ENCODE results near the gene PGA5.

The PGA5 gene

DNA sequence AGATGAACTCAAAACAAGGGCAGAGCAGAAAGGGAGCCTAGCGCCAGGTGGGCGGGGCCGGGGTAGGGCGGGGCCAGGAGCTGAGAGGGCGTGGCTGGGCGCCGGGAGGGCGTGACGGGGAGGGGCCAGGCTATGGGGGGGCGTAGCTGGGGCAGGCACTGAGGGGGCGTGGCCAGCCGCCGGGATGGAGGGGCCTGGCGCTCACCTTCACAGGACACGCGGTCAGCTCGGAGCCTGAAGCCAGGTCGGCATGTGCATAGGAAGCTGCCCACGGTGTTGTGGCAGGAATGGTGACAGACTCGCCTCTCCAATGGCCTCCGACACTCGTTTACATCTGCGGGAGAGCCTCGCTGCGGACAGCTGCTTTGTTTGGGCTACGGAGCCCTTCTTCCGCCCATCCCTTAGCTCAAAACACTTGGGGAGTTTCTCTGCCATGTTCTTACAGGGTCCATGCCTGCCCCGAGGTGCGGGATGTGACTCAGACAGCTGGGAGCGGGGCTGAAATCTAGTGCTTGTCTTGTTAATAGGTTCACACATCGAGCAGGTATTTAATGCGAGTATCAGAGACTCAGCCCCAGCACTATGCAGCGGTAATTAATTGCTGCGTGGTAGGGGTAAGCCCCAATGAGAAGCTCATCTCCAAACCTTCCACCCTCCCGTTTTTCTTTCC lies 40.7 kb downstream of the PGA5 start:
- in situ Hi-C loops (cut with MboI; ENCODE audit: low pct_unique_long_range_greater_than_20kb, low sequenced_read_pairs, unreplicated experiment): no loop called here
- DNase-seq (ENCODE audit: low spot score): peak; percentile 52
- TF ChIP-seq, protein P1, sequence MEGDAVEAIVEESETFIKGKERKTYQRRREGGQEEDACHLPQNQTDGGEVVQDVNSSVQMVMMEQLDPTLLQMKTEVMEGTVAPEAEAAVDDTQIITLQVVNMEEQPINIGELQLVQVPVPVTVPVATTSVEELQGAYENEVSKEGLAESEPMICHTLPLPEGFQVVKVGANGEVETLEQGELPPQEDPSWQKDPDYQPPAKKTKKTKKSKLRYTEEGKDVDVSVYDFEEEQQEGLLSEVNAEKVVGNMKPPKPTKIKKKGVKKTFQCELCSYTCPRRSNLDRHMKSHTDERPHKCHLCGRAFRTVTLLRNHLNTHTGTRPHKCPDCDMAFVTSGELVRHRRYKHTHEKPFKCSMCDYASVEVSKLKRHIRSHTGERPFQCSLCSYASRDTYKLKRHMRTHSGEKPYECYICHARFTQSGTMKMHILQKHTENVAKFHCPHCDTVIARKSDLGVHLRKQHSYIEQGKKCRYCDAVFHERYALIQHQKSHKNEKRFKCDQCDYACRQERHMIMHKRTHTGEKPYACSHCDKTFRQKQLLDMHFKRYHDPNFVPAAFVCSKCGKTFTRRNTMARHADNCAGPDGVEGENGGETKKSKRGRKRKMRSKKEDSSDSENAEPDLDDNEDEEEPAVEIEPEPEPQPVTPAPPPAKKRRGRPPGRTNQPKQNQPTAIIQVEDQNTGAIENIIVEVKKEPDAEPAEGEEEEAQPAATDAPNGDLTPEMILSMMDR (IDR thresholded peaks at IDR 0.05; ENCODE audit: extremely low read depth, insufficient read depth, missing control alignments): no peak

DNA sequence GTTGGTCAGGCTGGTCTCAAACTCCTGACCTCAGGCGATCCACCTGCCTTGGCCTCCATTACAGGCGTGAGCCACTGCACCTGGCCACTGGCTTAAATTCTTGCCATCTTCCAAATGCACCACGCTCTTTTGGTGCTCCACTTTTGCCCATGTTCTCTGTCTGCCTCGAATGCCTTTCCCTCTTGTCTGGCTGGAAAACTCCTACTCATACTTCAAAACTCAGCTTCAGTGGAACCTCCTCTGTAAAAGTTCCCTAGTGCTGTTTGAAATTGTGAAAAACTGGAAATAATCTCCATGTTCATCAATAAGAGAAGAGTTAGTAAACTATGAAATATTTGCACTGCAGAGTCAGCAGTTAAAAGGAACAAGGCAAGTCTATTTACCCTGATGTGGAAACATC lies 42.6 kb downstream of the PGA5 start:
- TF ChIP-seq, protein P1 (IDR thresholded peaks at IDR 0.05; ENCODE audit: extremely low read depth, insufficient read depth, missing control alignments): no peak
- DNase-seq (ENCODE audit: low spot score): no peak
- in situ Hi-C loops (cut with MboI; ENCODE audit: low pct_unique_long_range_greater_than_20kb, low sequenced_read_pairs, unreplicated experiment): no loop called here

DNA sequence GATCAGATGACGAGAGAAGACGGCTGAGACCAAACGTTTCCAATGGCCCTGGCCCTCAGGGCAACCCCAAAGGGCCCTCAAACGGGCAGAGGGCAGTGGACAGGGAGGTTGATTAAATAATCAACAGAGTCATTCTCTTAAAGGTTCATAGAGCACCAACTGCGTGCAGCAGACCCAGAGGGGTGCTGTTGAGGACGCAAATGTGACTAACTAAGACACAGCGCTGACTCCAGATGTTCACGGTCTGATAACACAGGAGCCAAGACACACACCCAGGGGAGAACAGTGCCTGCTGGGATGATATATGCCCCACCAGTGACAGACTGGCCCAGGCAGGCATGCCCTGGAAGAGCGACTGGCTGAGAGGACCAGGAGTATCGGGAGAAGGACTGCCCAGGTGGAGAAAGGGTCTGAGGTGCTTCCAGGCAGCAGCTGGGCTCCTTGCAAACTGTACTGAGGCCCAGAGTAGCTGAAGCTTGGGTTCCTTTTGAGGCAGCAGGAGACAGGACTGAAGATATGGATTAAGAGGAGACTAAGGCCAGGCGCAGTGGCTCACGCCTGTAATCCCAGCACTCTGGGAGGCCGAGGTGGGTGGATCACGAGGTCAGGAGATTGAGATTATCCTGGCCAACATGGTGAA lies 46.5 kb downstream of the PGA5 start:
- DNase-seq (ENCODE audit: low spot score): no peak
- in situ Hi-C loops (cut with MboI; ENCODE audit: low pct_unique_long_range_greater_than_20kb, low sequenced_read_pairs, unreplicated experiment): no loop called here
- TF ChIP-seq, protein P1 (IDR thresholded peaks at IDR 0.05; ENCODE audit: extremely low read depth, insufficient read depth, missing control alignments): no peak

DNA sequence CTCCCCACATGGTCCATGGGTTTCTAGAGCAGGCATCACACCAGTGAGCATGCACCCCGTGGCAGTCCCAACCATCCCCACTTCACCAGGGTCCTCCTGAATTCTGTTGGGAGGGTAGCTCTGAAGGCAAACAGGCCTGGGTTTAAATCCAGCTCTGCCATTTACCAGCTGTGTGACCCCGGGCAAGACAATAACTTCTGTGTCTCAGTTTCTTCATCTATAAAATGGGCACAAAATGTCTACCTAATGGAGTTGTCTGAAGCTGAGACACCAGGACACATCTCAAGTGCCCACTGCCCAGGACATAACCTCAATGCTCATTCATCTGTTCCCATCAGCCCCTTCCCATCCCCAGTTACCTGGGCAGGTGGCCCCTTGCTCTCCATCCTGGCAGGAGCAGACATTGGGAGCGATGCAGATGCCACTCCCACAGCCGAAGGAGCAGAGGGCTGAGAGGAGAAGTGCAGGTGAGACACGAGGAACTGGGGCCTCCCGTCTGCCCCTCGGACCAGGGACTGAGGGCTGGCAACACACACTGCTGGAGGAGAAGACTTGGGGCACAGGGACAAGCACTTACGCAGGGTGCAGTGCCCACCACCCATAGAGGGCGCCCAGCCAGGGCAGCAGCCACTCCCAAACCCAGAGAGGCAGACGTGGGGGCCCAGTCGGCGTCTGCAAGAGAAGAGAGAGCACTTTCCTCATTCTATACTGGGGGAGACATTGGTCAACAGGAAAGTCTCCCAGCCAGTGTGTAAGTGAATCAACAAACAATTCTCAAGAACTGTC lies 50.1 kb downstream of the PGA5 start:
- in situ Hi-C loops (cut with MboI; ENCODE audit: low pct_unique_long_range_greater_than_20kb, low sequenced_read_pairs, unreplicated experiment): no loop called here
- TF ChIP-seq, protein P1 (IDR thresholded peaks at IDR 0.05; ENCODE audit: extremely low read depth, insufficient read depth, missing control alignments): peak; percentile 25

DNA sequence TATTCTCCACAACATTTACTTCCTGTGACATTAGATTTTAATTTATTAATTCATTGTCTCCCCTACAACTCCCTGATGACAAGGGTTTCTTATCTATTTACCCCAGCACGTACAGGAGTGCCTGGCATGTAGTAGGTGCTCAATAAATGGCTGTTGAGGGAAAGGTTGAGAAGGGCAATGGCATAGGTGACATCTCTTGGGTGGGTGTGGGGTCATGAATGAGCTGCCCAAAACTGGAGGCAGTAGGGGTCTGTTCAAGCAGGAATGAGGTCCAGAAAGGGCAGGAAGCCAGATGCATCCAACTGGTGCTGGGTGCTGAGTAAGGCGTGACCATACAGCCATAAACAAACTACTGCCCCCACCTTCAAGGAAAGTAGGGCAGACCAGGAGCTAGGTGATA lies 51.4 kb downstream of the PGA5 start:
- DNase-seq (ENCODE audit: low spot score): no peak
- TF ChIP-seq, protein P1 (IDR thresholded peaks at IDR 0.05; ENCODE audit: extremely low read depth, insufficient read depth, missing control alignments): no peak
- in situ Hi-C loops (cut with MboI; ENCODE audit: low pct_unique_long_range_greater_than_20kb, low sequenced_read_pairs, unreplicated experiment): no loop called here

More for the DNA sequence above, 50.1 kb downstream of the PGA5 start:
- DNase-seq (ENCODE audit: low spot score): no peak

DNA sequence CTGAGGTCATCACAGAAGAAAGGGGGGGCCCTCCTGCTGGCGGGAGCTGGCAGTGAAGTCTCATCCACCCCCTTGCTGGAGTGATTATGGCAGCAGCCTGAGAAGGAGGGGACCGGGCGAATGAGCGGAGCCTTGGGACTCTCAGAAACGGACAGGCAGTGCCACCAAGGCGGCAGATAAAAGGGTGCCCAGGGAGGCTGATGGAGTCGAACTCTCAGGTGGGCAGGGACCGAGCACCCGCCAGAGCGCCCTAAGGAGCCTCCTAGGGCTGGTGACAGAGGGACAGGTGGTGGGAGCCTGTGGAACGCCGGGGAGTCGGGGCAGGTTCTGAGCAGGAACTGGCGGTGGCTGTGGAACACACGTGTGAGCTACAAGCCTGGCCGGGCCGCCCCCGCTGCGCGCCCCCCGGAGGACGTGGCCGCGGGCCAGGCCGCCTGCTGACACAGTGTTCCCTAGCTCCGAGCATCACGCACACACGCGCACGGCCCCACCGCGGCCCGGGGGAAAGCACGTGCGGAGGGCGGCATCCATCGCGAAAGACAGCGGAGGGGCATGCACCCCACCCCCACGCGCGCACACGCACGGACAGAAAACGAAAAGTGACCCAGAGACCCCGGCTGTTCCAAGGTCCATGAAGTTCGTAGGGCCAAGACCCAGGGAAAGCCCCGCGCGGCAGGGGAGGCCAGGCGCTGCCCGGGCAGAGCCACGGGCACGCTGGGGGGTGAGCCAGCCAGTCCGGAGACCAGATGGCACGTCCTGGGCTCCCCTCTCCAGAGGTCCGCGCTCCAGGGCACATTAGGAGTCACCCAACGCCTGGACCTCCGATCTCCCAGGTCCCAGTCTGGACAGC lies 53.1 kb downstream of the PGA5 start:
- TF ChIP-seq, protein P1 (IDR thresholded peaks at IDR 0.05; ENCODE audit: extremely low read depth, insufficient read depth, missing control alignments): peak; percentile 2
- in situ Hi-C loops (cut with MboI; ENCODE audit: low pct_unique_long_range_greater_than_20kb, low sequenced_read_pairs, unreplicated experiment): no loop called here
- DNase-seq (ENCODE audit: low spot score): peak; percentile 73

All from GM13977 (cell line).